ENCODE measurements around the gene MYBPC2.

DNA sequence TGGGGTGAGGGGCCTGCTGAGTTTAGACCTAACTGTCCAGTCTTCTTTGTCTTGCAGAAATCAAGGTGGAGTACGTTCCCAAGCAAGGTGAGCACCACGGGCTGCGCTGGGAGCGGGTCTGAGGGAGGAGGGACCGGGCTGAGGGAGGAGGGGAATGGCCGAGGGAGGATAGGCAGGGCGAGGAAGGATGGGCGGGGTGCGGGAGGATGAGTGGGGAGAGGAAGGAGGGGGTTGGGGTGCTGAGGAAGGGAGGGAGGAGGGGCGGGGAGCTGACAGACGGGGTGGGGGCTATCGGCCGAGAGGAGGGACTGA lies 18.5 kb downstream of the MYBPC2 start:
- TF ChIP-seq, protein P1, sequence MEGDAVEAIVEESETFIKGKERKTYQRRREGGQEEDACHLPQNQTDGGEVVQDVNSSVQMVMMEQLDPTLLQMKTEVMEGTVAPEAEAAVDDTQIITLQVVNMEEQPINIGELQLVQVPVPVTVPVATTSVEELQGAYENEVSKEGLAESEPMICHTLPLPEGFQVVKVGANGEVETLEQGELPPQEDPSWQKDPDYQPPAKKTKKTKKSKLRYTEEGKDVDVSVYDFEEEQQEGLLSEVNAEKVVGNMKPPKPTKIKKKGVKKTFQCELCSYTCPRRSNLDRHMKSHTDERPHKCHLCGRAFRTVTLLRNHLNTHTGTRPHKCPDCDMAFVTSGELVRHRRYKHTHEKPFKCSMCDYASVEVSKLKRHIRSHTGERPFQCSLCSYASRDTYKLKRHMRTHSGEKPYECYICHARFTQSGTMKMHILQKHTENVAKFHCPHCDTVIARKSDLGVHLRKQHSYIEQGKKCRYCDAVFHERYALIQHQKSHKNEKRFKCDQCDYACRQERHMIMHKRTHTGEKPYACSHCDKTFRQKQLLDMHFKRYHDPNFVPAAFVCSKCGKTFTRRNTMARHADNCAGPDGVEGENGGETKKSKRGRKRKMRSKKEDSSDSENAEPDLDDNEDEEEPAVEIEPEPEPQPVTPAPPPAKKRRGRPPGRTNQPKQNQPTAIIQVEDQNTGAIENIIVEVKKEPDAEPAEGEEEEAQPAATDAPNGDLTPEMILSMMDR (IDR thresholded peaks at IDR 0.05; ENCODE audit: borderline replicate concordance, extremely low read depth, low read length, poor library complexity, severe bottlenecking) = no peak
- no peak for TF ChIP-seq EZH2 (IDR thresholded peaks at IDR 0.05; ENCODE audit: borderline replicate concordance, low read depth, low read length, severe bottlenecking)
